Stimulated activated naive CD4-positive, alpha-beta T cell treated with Interleukin-2 at 50 U/mL for 16 hours (primary cell): ENCODE results near the gene MAPRE3.
A peak's percentile ranks its signal among the peaks of the same experiment; 100 is the strongest.
"Not testable (repeated sequence)": the region's sequence is repeated elsewhere in the genome, so short reads cannot be mapped to it uniquely, and the experiment has no call there.

ENCODE experiments used
- DNase-seq: peaks from one replicate; lab custom pipeline; 2025; lab: John Stamatoyannopoulos, UW

MAPRE3 gene

DNA sequence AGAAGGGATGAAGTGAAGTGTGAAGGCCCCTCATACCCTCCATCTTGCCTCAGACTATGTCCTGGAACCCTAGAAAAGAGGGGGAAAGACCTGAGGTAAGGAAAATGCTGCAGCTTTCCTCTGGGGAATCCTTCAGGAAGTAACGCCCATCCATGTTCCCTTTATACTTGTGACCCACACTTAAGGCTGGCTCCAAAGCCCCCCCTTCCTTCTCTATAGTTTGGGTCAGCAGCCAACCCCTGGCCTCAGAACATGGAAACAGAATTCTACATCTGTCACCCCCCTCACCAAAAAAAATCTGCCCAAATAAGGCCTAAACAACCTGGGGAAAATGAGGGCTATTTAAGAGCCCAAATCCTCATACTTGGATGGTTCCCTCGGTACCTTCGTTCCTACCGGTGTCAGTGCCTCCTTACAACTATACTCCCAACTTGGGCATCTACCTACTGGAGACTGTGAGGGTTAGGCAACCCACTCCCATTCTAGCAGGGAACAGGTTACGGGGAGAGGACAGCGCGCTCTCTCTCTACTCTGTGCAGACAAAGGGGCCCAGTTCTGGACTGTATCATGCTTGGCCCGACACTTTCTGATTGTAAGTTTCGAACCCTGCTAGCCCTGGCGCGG is 100.3 kb downstream of the MAPRE3 start:
- no peak for DNase-seq

DNA sequence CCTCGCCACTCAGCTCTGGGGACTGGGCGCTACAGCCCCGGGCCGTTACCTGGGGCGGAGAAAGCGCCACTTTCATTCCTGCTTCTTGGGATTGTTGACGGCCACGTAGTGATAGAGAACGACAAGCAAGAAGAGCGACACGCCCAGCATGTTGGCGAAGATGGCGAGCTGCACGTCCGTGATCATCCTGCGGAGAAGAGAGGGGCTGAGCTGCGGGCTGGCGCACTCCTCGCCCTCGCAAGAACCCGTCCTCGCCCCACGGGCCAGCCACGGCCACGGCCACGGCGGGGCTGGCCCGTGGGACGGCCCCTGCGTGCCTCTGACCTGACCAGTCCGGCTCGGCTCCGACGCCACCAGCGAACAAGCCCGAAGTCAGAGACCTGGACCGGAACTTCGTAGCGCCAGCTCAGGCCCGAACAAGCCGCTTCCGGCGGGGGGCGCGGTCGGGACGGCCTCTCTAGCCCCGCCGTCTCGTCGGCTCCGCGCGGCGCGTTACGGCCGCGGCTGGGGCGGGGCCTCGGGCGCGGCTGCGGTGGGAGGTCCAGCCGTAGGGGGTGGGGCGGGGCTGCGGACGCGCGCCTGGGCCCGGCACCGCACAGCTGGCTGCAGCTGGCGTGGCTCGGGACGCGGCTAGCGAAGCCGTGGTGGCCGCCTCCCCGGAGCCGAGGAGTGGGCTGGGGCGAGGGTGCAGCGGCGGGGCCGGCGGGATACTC is 101.0 kb downstream of the MAPRE3 start, which contains the start of gene OST4:
TSS of gene OST4 (minus strand) at position 378 of the 713 bp plus-strand sequence.
- peak; percentile 88 for DNase-seq

DNA sequence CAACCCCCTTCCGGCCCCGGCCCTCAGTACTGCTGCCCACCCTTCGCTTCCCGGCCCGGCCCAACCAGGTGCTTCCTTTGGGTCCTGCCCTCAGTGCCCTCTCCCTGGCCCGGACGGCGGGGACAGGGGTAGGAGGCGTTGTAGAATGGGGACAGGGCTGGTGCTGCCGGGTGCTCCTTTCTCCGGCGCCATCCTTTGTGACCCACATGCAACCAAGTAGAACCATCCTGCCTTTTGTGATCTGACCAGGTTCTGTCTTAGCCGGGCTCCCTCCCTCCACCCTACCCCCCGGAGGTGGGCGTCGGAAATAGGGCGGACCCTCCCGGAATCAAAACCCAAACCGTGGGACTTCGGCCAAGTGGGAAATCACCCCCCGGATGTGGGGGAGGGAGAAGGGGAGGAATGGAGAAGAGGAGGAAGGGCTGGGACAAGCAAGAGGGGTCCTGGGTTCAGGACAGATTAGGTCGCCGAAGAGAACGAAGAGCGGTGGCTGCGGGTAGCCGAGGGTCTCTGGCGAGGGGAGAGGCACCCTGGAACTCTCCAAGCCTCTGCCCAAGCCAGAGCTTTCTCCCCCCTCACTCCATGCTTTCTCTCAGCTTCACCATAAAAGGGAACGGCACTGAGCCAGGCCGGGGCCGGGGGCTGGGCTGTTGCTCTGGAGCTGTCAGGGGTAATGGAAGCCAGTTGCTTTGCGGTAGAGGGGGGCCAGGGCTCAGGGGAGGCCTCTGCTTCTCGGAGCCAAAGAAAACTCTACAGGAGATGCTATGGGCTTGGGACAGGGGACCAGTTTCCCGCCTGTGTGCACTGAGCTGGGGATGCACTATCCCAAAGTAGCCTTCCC is 101.8 kb downstream of the MAPRE3 start:
- DNase-seq, result no peak

DNA sequence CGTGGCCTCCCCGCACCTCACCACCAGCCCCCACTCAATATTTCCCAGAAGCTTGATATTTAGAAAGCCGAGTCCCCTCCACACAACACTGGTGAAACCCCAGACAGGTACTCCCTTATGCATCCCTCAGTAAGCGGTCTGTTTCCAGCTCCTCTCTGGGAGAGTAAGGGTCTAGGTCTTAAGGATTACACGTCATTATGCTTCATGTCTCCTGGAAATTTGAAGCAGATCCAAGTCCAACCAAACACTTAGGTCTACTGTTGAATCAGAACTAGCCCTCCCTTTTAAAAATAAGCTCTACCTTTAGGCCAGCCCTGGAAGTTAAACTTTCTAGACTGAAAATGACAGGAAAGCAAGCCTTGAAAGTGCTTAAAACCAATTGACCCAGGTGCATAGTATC is 102.5 kb downstream of the MAPRE3 start:
- DNase-seq, result no peak

DNA sequence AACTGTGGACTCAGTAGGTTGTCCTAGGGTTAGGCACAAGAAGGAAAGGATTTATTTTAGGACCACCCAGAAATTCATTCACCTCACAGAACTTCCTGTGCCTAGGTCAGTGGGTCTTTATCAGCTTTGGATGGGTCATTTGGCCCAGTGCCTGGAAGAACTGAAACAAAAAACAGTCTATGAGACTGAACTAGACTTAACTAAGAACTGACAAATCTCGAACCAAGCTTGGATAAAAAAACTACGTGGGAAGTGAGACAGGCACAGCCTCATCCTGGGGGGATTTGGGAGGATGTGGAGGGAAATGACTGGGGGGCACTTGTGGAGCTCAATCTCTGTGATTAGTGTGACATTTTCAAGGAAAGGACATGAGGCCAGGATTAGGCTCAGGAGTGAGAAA is 103.3 kb downstream of the MAPRE3 start:
- DNase-seq, result no peak

DNA sequence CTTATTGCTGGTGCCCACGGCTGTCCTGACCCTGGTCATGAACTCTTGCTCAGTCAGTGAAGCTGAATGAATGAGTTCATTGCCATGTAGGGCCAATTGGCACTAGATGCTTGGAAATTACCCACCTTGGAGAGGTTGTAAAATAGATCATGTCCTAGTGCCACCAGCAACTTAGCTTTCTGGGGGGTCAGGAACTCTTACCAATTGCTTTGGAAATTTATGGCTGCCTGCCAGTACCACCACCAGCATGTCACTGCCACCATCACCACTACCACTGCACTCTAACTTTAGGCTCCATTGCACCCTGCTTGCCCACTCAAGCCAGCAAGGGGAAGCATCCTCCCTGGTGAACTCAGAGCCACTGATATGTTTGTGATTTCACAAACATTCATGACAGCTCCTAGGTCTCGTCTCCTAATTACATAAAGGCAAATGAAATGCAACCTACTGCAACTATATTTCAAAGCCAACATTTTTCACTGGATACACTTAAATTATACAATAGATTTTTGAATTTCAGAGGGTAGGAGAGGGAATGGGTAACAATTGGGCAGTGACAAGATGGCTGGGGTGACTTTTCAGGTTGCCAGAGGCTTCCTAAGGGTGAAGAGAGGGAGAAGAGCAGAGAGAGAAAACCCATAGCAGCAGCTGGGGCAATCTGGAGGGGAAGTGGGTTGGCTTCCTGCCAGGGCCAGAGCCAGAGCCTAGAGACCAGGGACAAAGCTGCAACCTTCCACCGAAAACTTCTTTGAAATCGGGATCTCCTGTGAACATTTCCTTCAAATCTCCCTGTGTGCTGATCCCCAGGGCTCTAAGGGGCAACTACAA is 104.5 kb downstream of the MAPRE3 start:
- DNase-seq, result peak; percentile 3

DNA sequence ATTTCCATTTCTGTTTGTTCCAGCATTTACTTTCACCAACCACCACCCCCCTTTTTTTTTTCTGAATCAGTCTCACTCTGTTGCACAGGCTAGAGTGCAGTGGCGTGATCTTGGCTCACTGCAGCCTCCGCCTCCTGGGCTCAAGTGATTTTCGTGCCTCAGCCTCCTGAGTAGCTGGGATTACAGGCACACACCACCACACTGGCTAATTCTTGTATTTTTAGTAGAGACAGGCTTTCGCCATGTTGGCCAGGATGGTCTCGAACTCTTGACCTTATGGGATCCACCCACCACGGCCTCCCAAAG is 105.1 kb downstream of the MAPRE3 start:
- not testable (repeated sequence) for DNase-seq

DNA sequence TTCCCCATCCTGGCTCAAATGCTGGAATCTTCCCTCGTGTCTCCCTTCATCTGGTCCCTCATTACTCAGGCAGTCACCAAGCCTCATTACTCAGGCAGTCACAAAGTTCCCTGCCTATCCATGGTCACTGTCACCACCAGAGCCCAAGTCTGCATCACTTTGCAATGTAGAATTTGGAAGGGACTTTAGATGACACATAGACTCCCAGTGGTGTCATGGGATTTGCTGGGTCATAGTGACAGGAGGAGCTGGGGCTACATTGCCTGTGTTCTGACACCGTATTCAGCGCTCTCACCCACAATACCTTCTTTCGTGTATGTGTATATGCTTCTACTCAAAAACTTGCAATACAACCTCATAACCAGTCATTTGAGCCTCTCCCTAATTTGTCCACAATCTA is 105.9 kb downstream of the MAPRE3 start:
- no peak for DNase-seq
